ENCODE measurements around the gene FHOD3. TPM values are rescaled to one million over a fixed set of nuclear protein-coding genes. Genes with fewer than 3 reads are reported as not detected.

The FHOD3 gene
- total RNA-seq, 1 donor from 2014 or later: 8.9 TPM

DNA sequence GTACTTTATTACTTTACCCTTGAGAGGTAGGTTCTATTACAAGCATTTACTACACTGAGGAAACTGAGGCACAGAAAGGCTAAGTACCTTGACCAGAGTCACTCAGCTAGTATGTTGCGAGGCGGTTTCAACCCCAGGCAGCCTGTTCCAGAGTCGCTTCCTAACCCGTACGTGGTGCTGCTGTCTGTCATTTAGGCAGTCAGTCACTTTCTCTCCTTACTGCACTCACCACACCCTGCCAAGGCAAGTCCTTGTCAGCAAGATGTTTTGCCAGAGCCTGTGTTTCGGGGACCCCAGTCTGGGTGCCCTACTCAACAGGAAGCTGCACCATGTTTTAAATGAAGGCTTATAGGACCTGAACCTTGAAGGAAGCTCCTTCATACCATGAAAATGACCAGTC, 356.4 kb downstream of the FHOD3 start:
- Mint-ChIP-seq H3K4me3 (ENCODE audit: unreplicated experiment) (no peak overlapping the region), H3K27ac (ENCODE audit: unreplicated experiment) (no peak overlapping the region), H3K4me1 (ENCODE audit: low read depth) (peaks cover 5% of the 10 kb centered on the region), H3K36me3 (ENCODE audit: low read depth) (peaks cover 2% of the 10 kb centered on the region), H3K9me3 (ENCODE audit: low read depth) (no peaks in the 10 kb centered on the region), H3K27me3 (ENCODE audit: low read depth) (peaks cover 4% of the 10 kb centered on the region)
- DNase-seq (ENCODE audit: low spot score): no peak
- TF ChIP-seq, protein P1, sequence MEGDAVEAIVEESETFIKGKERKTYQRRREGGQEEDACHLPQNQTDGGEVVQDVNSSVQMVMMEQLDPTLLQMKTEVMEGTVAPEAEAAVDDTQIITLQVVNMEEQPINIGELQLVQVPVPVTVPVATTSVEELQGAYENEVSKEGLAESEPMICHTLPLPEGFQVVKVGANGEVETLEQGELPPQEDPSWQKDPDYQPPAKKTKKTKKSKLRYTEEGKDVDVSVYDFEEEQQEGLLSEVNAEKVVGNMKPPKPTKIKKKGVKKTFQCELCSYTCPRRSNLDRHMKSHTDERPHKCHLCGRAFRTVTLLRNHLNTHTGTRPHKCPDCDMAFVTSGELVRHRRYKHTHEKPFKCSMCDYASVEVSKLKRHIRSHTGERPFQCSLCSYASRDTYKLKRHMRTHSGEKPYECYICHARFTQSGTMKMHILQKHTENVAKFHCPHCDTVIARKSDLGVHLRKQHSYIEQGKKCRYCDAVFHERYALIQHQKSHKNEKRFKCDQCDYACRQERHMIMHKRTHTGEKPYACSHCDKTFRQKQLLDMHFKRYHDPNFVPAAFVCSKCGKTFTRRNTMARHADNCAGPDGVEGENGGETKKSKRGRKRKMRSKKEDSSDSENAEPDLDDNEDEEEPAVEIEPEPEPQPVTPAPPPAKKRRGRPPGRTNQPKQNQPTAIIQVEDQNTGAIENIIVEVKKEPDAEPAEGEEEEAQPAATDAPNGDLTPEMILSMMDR (IDR thresholded peaks at IDR 0.05): no peak

DNA sequence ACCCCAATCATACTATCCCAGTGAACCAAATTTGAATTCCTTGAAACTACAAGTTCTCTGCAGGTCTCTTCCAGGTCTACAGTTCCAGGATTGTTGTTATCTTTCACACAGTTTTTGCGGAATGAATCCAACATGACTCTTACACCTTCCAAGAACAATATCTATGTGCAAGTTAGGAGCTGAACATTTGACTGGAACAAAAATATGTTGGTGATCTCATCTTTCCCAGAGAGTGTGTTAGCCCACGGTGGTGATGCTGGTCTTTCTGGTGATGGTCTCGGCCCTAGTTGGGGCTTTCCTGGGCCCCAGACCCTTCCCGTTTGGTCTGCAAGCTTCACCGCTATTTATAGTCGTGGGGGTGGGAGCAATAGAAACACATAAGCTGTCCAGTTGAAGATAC, 357.6 kb downstream of the FHOD3 start:
- H3K27ac Mint-ChIP-seq (ENCODE audit: unreplicated experiment): no peak overlapping the region
- no peak overlapping the region for H3K4me3 Mint-ChIP-seq (ENCODE audit: unreplicated experiment)
- no peak for DNase-seq (ENCODE audit: low spot score)
- H3K4me1 Mint-ChIP-seq (ENCODE audit: low read depth): peaks cover 5% of the 10 kb centered on the region
- no peaks in the 10 kb centered on the region for H3K9me3 Mint-ChIP-seq (ENCODE audit: low read depth)
- H3K36me3 Mint-ChIP-seq (ENCODE audit: low read depth): no peaks in the 10 kb centered on the region
- TF ChIP-seq, protein P1 (IDR thresholded peaks at IDR 0.05): no peak
- H3K27me3 Mint-ChIP-seq (ENCODE audit: low read depth): peaks cover 4% of the 10 kb centered on the region

DNA sequence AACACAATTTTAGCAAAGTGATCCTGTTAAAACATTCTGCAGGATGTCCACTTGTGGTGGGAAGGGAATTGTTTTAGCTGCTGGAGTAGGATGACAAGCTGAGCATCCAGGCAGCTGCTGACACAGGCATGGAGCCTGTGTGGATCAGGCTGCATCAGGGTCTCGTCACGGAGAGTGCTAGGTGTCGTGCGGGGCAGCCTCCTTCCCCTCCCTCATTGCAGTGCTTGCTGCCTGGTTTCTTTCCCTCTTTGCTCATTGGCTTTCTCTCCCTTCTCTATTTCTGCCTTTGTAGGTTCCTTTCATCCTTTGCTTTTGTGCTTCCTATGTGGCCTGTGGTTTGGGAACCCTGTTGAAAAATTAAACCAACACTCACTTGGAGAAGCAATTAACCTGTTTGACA, 358.4 kb downstream of the FHOD3 start:
- H3K4me1 Mint-ChIP-seq (ENCODE audit: low read depth): peaks cover 5% of the 10 kb centered on the region
- H3K9me3 Mint-ChIP-seq (ENCODE audit: low read depth): no peaks in the 10 kb centered on the region
- DNase-seq (ENCODE audit: low spot score): no peak
- no peaks in the 10 kb centered on the region for H3K36me3 Mint-ChIP-seq (ENCODE audit: low read depth)
- H3K27me3 Mint-ChIP-seq (ENCODE audit: low read depth): peaks cover 3% of the 10 kb centered on the region
- TF ChIP-seq, protein P1 (IDR thresholded peaks at IDR 0.05): no peak
- H3K27ac Mint-ChIP-seq (ENCODE audit: unreplicated experiment): no peak overlapping the region
- H3K4me3 Mint-ChIP-seq (ENCODE audit: unreplicated experiment): no peak overlapping the region

DNA sequence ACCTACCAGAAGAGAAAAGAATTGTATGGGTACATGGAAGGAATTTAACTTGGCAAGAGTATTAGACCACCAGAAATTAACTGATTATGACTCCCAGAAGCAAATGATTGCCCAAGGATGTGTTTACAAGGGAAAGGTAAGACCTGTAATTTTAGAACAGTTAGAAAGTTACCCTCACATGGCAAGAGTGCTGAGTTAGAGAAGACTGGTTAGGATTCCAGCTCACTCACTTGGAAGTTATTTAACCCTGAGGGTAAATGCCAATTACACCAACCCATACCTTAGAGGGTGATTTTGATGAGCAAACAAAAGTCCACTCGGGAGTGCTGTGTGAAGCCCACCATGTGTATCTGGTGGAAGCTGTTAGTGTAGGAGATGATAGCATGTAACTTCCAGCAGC, 361.1 kb downstream of the FHOD3 start:
- H3K27ac Mint-ChIP-seq (ENCODE audit: unreplicated experiment): no peak overlapping the region

DNA sequence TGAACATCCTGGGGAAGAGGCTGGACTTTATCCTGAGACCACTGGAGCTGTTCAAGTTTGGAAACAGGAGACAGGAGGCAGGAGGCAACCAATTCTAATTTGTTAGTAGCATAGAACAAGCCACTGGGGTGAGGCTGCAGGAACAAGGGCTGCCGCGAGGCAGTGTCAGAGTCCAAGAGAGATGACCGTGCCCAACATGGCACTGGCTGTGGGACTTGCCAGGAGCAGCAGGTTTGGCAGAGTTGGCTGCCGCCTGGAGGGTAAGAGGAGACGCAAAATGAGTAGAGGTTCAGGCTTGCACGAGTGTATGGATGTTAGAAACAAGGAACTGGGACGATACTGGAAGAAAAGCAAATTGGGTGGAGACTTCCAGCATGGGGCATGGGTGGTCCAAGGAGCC, 362.8 kb downstream of the FHOD3 start:
- no peak for DNase-seq (ENCODE audit: low spot score)
- Mint-ChIP-seq H3K9me3 (ENCODE audit: low read depth) (no peaks in the 10 kb centered on the region), H3K36me3 (ENCODE audit: low read depth) (no peaks in the 10 kb centered on the region), H3K4me3 (ENCODE audit: unreplicated experiment) (no peak overlapping the region), H3K27me3 (ENCODE audit: low read depth) (no peaks in the 10 kb centered on the region), H3K27ac (ENCODE audit: unreplicated experiment) (no peak overlapping the region), H3K4me1 (ENCODE audit: low read depth) (no peaks in the 10 kb centered on the region)
- TF ChIP-seq, protein P1 (IDR thresholded peaks at IDR 0.05): no peak

More for the DNA sequence above, 361.1 kb downstream of the FHOD3 start:
- Mint-ChIP-seq H3K4me3 (ENCODE audit: unreplicated experiment) (no peak overlapping the region), H3K27me3 (ENCODE audit: low read depth) (no peaks in the 10 kb centered on the region), H3K9me3 (ENCODE audit: low read depth) (no peaks in the 10 kb centered on the region), H3K4me1 (ENCODE audit: low read depth) (peaks cover 5% of the 10 kb centered on the region), H3K36me3 (ENCODE audit: low read depth) (no peaks in the 10 kb centered on the region)
- TF ChIP-seq, protein P1 (IDR thresholded peaks at IDR 0.05): no peak
- no peak for DNase-seq (ENCODE audit: low spot score)

Measured in chondrocyte (in vitro differentiated cells).